Liver (tissue), 3 donors: ENCODE measurements around the gene PTPRN2.

Experiments
- ATF3 ChIP-seq: IDR thresholded peaks from 2 replicates; pipeline ENCODE4 v1.6.1; 2016; ENCODE audit warnings: antibody characterized with exemption
- CTCF ChIP-seq: fragments of 150-350 bp; IDR thresholded peaks from 2 replicates; pipeline ENCODE4 v1.5.1; 2017; ENCODE audit warnings: improper control_type of control experiment, low read depth, low read length; ENCODE audit not compliant: missing input control
- FOXA1 ChIP-seq: IDR thresholded peaks from 2 replicates; pipeline ENCODE4 v1.6.1; 2016; ENCODE audit warnings: antibody characterized with exemption
- HNF4A ChIP-seq, 2 donors: conservative IDR thresholded peaks; 2 replicates each; pipeline ENCODE4 v1.6.1; 2016; ENCODE audit warnings: antibody characterized with exemption in 2 of 2, mild to moderate bottlenecking in 2 of 2
- JUND ChIP-seq, 2 donors: IDR thresholded peaks; 2 replicates each; pipeline ENCODE4 v1.6.1; 2016; ENCODE audit warnings: antibody characterized with exemption in 2 of 2
- MAX ChIP-seq: IDR thresholded peaks from 2 replicates; pipeline ENCODE4 v1.6.1; 2016; ENCODE audit warnings: antibody characterized with exemption
- NR2F2 ChIP-seq: IDR thresholded peaks from 2 replicates; pipeline ENCODE4 v1.6.1; 2016; ENCODE audit warnings: antibody characterized with exemption
- RAD21 ChIP-seq, 2 donors: IDR thresholded peaks; 2 replicates each; pipeline ENCODE4 v1.6.1; 2016; ENCODE audit warnings: antibody characterized with exemption in 2 of 2, mild to moderate bottlenecking in 2 of 2
- REST ChIP-seq: IDR thresholded peaks from 2 replicates; pipeline ENCODE4 v1.6.1; 2016; ENCODE audit warnings: antibody characterized with exemption, mild to moderate bottlenecking
- RXRA ChIP-seq, 2 donors: IDR thresholded peaks; 2 replicates each; pipeline ENCODE4 v1.6.1; 2017 to 2018; ENCODE audit warnings: antibody characterized with exemption in 2 of 2, mild to moderate bottlenecking in 1 of 2
- SP1 ChIP-seq: IDR thresholded peaks from 2 replicates; pipeline ENCODE4 v1.6.1; 2018; ENCODE audit warnings: antibody characterized with exemption, mild to moderate bottlenecking
- TAF1 ChIP-seq: conservative IDR thresholded peaks from 2 replicates; pipeline ENCODE4 v1.6.1; 2016; ENCODE audit warnings: antibody characterized with exemption, mild to moderate bottlenecking
- ZBTB33 ChIP-seq: IDR thresholded peaks from 2 replicates; pipeline ENCODE4 v1.6.1; 2016; ENCODE audit warnings: antibody characterized with exemption
- donor health status: healthy.
- donor health status: healthy.

- TF ChIP-seq CTCF: no peak
- no peak for TF ChIP-seq TAF1
- no peak for TF ChIP-seq SP1
- TF ChIP-seq MAX: no peak
- no peak for TF ChIP-seq ATF3
- no peak for TF ChIP-seq JUND (IDR thresholded peaks at IDR 0.05)
- no peak for TF ChIP-seq ZBTB33
- TF ChIP-seq RAD21 (IDR thresholded peaks at IDR 0.05): no peak
- no peak for TF ChIP-seq HNF4A (conservative IDR thresholded peaks at IDR 0.05)
- no peak for TF ChIP-seq NR2F2
- no peak for TF ChIP-seq REST
- TF ChIP-seq RXRA (IDR thresholded peaks at IDR 0.05): no peak
- no peak for TF ChIP-seq FOXA1
Observed at GRCh38 chr7:158284617-158285382, 302.8 kb downstream of the PTPRN2 start.
